AG09319 (cell line): ENCODE data around the gene PARD6B.

Experiments used
- DNase-seq: peaks from one replicate; pipeline ENCODE4 v3.0.0-alpha.2; 2010; ENCODE audit warnings: low read depth; ENCODE audit errors: extremely low read depth
- CTCF ChIP-seq: IDR thresholded peaks from 2 replicates; pipeline ENCODE4 v1.5.1; 2011; ENCODE audit warnings: low read depth, mild to moderate bottlenecking, inconsistent platforms, low read length, moderate library complexity

The PARD6B gene

GRCh38 chr20:50744143-50744792, 12.9 kb downstream of the PARD6B start:
- TF ChIP-seq CTCF: peak; percentile 50
- peak; percentile 80 for DNase-seq

- no peak for TF ChIP-seq CTCF
Measured at GRCh38 chr20:50745634-50746137, 14.3 kb downstream of the PARD6B start.

GRCh38 chr20:50746138-50746940, 15.0 kb downstream of the PARD6B start:
- no peak for TF ChIP-seq CTCF
- no peak for DNase-seq

More at GRCh38 chr20:50745634-50746137, 14.3 kb downstream of the PARD6B start:
- DNase-seq: no peak

GRCh38 chr20:50747275-50747674, 15.9 kb downstream of the PARD6B start:
- no peak for DNase-seq
- TF ChIP-seq CTCF: no peak

- no peak for DNase-seq
- TF ChIP-seq CTCF: no peak; the same call in 1 of the 2 replicates
Measured at GRCh38 chr20:50750145-50750671, 18.8 kb downstream of the PARD6B start.

GRCh38 chr20:50753152-50753551, 21.8 kb downstream of the PARD6B start:
- no peak for TF ChIP-seq CTCF
- DNase-seq: no peak

GRCh38 chr20:50754420-50754819, 23.0 kb downstream of the PARD6B start:
- DNase-seq: no peak
- TF ChIP-seq CTCF: no peak
